HepG2 (cell line): Measurements from ENCODE around the gene EYA2. TPM values are rescaled to one million over a fixed set of nuclear protein-coding genes. Genes with fewer than 3 reads are reported as not detected.

Source experiments
- ATF6 ChIP-seq: sonication (generic); formaldehyde crosslinking; conservative IDR thresholded peaks from 2 replicates; pipeline ENCODE4 v1.4.0; 2020; ENCODE audit warnings: missing genetic modification reagents
- BRF2 ChIP-seq: sonication (generic); formaldehyde crosslinking; IDR thresholded peaks from 2 replicates; pipeline ENCODE4 v1.8.1; 2022; ENCODE audit warnings: mild to moderate bottlenecking, missing genetic modification reagents
- GLI4 ChIP-seq: sonication (generic); formaldehyde crosslinking; IDR thresholded peaks from 2 replicates; pipeline ENCODE4 v1.5.1; 2020; ENCODE audit warnings: missing genetic modification reagents, mild to moderate bottlenecking, moderate library complexity, borderline replicate concordance
- HNF4G ChIP-seq, 2 experiments: sonication (generic) in 1 of 2; formaldehyde crosslinking in 1 of 2; IDR thresholded peaks; 2 replicates each; pipeline versions ENCODE4 v1.4.0 to v1.6.1; 2011 to 2020; ENCODE audit warnings: borderline replicate concordance in 2 of 2, low read depth in 2 of 2, mild to moderate bottlenecking in 2 of 2, low read length in 1 of 2, missing genetic modification reagents in 1 of 2, moderate library complexity in 1 of 2
- KDM2A ChIP-seq: sonication (generic); formaldehyde crosslinking; IDR thresholded peaks from 2 replicates; pipeline ENCODE4 v1.4.0; 2020; ENCODE audit warnings: low read depth, missing genetic modification reagents, borderline replicate concordance
- KDM3A ChIP-seq: IDR thresholded peaks from 2 replicates; pipeline ENCODE4 v1.6.1; 2018; ENCODE audit warnings: low read depth, missing compliant biosample characterization
- SRY ChIP-seq: sonication (generic); formaldehyde crosslinking; IDR thresholded peaks from 2 replicates; pipeline ENCODE4 v1.8.0; 2022; ENCODE audit warnings: mild to moderate bottlenecking, missing genetic modification reagents
- TBX3 ChIP-seq: fragments of 450-650 bp; IDR thresholded peaks from 2 replicates; pipeline ENCODE4 v1.6.1; 2017; ENCODE audit warnings: antibody characterized with exemption, mild to moderate bottlenecking, inconsistent platforms, borderline replicate concordance
- ZC3H13 ChIP-seq: sonication (generic); formaldehyde crosslinking; IDR thresholded peaks from 2 replicates; pipeline ENCODE4 v1.8.1; 2023; ENCODE audit warnings: mild to moderate bottlenecking, missing genetic modification reagents, moderate library complexity
- ZNF329 ChIP-seq: sonication (generic); formaldehyde crosslinking; IDR thresholded peaks from 2 replicates; pipeline ENCODE4 v1.9.0; 2021; ENCODE audit warnings: low read depth, mild to moderate bottlenecking, missing genetic modification reagents
- ZNF639 ChIP-seq: conservative IDR thresholded peaks from 2 replicates; pipeline ENCODE4 v1.6.1; 2018; ENCODE audit warnings: missing genetic modification reagents
- ZSCAN25 ChIP-seq: sonication (generic); formaldehyde crosslinking; IDR thresholded peaks from 2 replicates; pipeline ENCODE4 v1.8.0; 2022; ENCODE audit warnings: mild to moderate bottlenecking, missing genetic modification reagents
- polyA plus RNA-seq, 8 experiments: library from polyadenylated mRNA; depleted of rRNA in 3 of 8; stranded (reverse) in 7 of 8; unstranded in 1 of 8; fragments of >200 nt; fragmentation: Illumina TruSeq in 4 of 8; extraction: Trizol in 4 of 8; gene quantifications; 2 replicates each; pipeline versions ENCODE4 v1.2.1 to v1.2.3, GENCODE V29; 2011 to 2016; ENCODE audit warnings: low read depth in 4 of 8, missing spikeins in 1 of 8, mixed read lengths in 1 of 8; ENCODE audit not compliant: insufficient read depth in 1 of 8
- total RNA-seq, 5 experiments: library from RNA; depleted of rRNA; stranded (reverse); fragments of >200 nt; fragmentation: Illumina TruSeq; extraction: Trizol; gene quantifications; 2 replicates each; pipeline ENCODE4 v1.2.3, GENCODE V29; 2016; ENCODE audit warnings: low read depth in 1 of 5
- TF ChIP-seq, protein P1 (sequence below): IDR thresholded peaks from 2 replicates; pipeline ENCODE4 v1.6.1; 2016
- TF ChIP-seq, protein P2 (sequence below): IDR thresholded peaks from 2 replicates; pipeline ENCODE4 v1.6.1; 2016; ENCODE audit warnings: missing biosample characterization, missing genetic modification reagents, low read depth
- TF ChIP-seq, protein P3 (sequence below): sonication (generic); formaldehyde crosslinking; IDR thresholded peaks from 2 replicates; pipeline ENCODE4 v1.4.0; 2020; ENCODE audit warnings: missing genetic modification reagents
- TF ChIP-seq, protein P4 (sequence below): sonication (generic); formaldehyde crosslinking; IDR thresholded peaks from 2 replicates; pipeline ENCODE4 v1.4.0; 2020; ENCODE audit warnings: mild to moderate bottlenecking, low read depth, missing genetic modification reagents

Gene EYA2
- total and polyA plus RNA-seq, 2 of the 13 experiments (the other 11 are each of a cell fraction or from before 2014, with no cell fraction given) = not detected

GRCh38 chr20:47174456-47175243, 280.0 kb downstream of the EYA2 start (continued):
- TF ChIP-seq, protein P1, sequence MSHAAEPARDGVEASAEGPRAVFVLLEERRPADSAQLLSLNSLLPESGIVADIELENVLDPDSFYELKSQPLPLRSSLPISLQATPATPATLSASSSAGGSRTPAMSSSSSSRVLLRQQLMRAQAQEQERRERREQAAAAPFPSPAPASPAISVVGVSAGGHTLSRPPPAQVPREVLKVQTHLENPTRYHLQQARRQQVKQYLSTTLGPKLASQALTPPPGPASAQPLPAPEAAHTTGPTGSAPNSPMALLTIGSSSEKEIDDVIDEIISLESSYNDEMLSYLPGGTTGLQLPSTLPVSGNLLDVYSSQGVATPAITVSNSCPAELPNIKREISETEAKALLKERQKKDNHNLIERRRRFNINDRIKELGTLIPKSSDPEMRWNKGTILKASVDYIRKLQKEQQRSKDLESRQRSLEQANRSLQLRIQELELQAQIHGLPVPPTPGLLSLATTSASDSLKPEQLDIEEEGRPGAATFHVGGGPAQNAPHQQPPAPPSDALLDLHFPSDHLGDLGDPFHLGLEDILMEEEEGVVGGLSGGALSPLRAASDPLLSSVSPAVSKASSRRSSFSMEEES (CRISPR knock-in tag) = no peak
- TF ChIP-seq ZSCAN25 (CRISPR knock-in tag) = peak; percentile 95
- no peak for TF ChIP-seq TBX3
- TF ChIP-seq HNF4G (IDR thresholded peaks at IDR 0.05; ENCODE audit: borderline replicate concordance, low read depth, low read length) = 0 out of 2 replicates have a peak, but pooled peaks have one; percentile 23
- no peak for TF ChIP-seq HNF4G (CRISPR knock-in tag; IDR thresholded peaks at IDR 0.05; ENCODE audit: borderline replicate concordance, low read depth)
- TF ChIP-seq, protein P2, sequence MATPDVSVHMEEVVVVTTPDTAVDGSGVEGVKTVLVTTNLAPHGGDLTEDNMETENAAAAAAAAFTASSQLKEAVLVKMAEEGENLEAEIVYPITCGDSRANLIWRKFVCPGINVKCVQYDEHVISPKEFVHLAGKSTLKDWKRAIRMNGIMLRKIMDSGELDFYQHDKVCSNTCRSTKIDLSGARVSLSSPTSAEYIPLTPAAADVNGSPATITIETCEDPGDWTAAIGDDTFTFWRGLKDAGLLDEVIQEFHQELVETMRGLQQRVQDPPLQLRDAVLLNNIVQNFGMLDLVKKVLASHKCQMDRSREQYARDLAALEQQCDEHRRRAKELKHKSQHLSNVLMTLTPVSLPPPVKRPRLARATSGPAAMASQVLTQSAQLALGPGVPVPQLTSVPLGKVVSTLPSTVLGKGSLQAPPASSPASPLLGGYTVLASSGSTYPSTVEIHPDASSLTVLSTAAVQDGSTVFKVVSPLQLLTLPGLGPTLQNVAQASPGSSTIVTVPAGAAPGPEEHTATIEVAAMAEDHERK (CRISPR knock-in tag) = no peak
- TF ChIP-seq ZC3H13 = no peak
- TF ChIP-seq ZNF639 (CRISPR knock-in tag) = no peak
- no peak for TF ChIP-seq KDM2A (CRISPR knock-in tag)
- TF ChIP-seq, protein P3, sequence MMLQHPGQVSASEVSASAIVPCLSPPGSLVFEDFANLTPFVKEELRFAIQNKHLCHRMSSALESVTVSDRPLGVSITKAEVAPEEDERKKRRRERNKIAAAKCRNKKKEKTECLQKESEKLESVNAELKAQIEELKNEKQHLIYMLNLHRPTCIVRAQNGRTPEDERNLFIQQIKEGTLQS = no peak
- no peak for TF ChIP-seq BRF2 (CRISPR knock-in tag)
- TF ChIP-seq, protein P4, sequence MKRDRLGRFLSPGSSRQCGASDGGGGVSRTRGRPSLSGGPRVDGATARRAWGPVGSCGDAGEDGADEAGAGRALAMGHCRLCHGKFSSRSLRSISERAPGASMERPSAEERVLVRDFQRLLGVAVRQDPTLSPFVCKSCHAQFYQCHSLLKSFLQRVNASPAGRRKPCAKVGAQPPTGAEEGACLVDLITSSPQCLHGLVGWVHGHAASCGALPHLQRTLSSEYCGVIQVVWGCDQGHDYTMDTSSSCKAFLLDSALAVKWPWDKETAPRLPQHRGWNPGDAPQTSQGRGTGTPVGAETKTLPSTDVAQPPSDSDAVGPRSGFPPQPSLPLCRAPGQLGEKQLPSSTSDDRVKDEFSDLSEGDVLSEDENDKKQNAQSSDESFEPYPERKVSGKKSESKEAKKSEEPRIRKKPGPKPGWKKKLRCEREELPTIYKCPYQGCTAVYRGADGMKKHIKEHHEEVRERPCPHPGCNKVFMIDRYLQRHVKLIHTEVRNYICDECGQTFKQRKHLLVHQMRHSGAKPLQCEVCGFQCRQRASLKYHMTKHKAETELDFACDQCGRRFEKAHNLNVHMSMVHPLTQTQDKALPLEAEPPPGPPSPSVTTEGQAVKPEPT (CRISPR knock-in tag) = no peak
- TF ChIP-seq ATF6 = no peak
- no peak for TF ChIP-seq SRY (CRISPR knock-in tag)
- TF ChIP-seq ZNF329 = no peak
- TF ChIP-seq GLI4 (CRISPR knock-in tag) = no peak
- TF ChIP-seq KDM3A (CRISPR knock-in tag) = no peak
